Uterus (tissue), 2 donors: ENCODE data around the gene PSMD1.

Source experiments
- POLR2A ChIP-seq, 2 donors: fragments of 450-650 bp; IDR thresholded peaks; one replicate each; pipeline ENCODE4 v1.6.1; 2016; ENCODE audit warnings: antibody characterized with exemption in 2 of 2, mild to moderate bottlenecking in 1 of 2, moderate library complexity in 1 of 2
- TF ChIP-seq, protein P1 (sequence below), 4 experiments: fragments of 200-600 bp in 2 of 4; fragments of 450-650 bp in 2 of 4; sonication (generic) in 2 of 4; IDR thresholded peaks; one replicate each; pipeline ENCODE4 v1.5.1; 2016 to 2019; ENCODE audit warnings: antibody characterized with exemption in 4 of 4, mild to moderate bottlenecking in 2 of 4, moderate library complexity in 1 of 4

DNA sequence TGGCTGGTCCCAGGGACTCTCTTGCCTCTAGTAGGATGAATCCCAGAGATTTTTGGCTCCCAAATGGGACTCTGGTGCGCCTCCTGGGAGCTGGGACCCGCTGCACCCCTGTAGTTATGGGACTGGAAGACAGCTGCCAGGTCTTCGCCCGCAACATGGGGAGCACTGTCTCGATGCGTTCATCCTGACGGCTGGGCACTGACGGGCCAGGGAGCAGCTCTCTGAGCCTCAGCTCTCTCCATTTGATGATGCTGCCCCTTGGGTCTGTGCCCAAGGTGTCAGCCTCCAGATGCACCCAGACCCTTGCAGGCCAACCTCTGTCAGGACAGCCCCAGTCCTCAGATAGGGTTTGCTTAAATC lies 132.5 kb downstream of the PSMD1 start:
- TF ChIP-seq, protein P1, sequence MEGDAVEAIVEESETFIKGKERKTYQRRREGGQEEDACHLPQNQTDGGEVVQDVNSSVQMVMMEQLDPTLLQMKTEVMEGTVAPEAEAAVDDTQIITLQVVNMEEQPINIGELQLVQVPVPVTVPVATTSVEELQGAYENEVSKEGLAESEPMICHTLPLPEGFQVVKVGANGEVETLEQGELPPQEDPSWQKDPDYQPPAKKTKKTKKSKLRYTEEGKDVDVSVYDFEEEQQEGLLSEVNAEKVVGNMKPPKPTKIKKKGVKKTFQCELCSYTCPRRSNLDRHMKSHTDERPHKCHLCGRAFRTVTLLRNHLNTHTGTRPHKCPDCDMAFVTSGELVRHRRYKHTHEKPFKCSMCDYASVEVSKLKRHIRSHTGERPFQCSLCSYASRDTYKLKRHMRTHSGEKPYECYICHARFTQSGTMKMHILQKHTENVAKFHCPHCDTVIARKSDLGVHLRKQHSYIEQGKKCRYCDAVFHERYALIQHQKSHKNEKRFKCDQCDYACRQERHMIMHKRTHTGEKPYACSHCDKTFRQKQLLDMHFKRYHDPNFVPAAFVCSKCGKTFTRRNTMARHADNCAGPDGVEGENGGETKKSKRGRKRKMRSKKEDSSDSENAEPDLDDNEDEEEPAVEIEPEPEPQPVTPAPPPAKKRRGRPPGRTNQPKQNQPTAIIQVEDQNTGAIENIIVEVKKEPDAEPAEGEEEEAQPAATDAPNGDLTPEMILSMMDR (IDR thresholded peaks at IDR 0.05), result no peak
- TF ChIP-seq POLR2A (IDR thresholded peaks at IDR 0.05), result no peak
